ENCODE results near the gene BTN2A1.

The BTN2A1 gene

GRCh38 chr6:26495281-26495680, 37.5 kb downstream of the BTN2A1 start:
- H3K27ac ChIP-seq (ENCODE audit: low read depth, low read length, poor library complexity, severe bottlenecking), result no peak overlapping the region

GRCh38 chr6:26497610-26498009, 39.9 kb downstream of the BTN2A1 start:
- no peak overlapping the region for H3K4me3 ChIP-seq (ENCODE audit: low read depth, low read length, poor library complexity, severe bottlenecking)
- H3F3A ChIP-seq (ENCODE audit: insufficient read depth, low read length), result no peaks in the 10 kb centered on the region
- H3K27ac ChIP-seq (ENCODE audit: low read depth, low read length, poor library complexity, severe bottlenecking), result no peak overlapping the region
- no peaks in the 10 kb centered on the region for H3K9me2 ChIP-seq (ENCODE audit: low read depth, low read length)
- no peaks in the 10 kb centered on the region for H3K27me3 ChIP-seq (ENCODE audit: insufficient read depth, low read length)
- H4K20me1 ChIP-seq (ENCODE audit: insufficient read depth, low read length), result no peaks in the 10 kb centered on the region
- H3K36me3 ChIP-seq (ENCODE audit: insufficient read depth, low read length), result no peaks in the 10 kb centered on the region
- H2AFZ ChIP-seq (ENCODE audit: low read length), result no peak overlapping the region
- no peak overlapping the region for H3K4me2 ChIP-seq (ENCODE audit: low read length)
- H3K79me2 ChIP-seq (ENCODE audit: insufficient read depth, low read length), result no peaks in the 10 kb centered on the region
- TF ChIP-seq CTCF (IDR thresholded peaks at IDR 0.05; ENCODE audit: low read length) (no peak), EZH2 (IDR thresholded peaks at IDR 0.05; ENCODE audit: borderline replicate concordance, low read length) (no peak)
- peaks cover 22% of the 10 kb centered on the region for H3K4me1 ChIP-seq (ENCODE audit: insufficient read depth, low read length, severe bottlenecking)
- no peak overlapping the region for H3K9ac ChIP-seq (ENCODE audit: low read length)
- no peaks in the 10 kb centered on the region for H3K9me3 ChIP-seq (ENCODE audit: low read length)

More at GRCh38 chr6:26495281-26495680, 37.5 kb downstream of the BTN2A1 start:
- H2AFZ ChIP-seq (ENCODE audit: low read length), result no peak overlapping the region
- H3F3A ChIP-seq (ENCODE audit: insufficient read depth, low read length), result no peaks in the 10 kb centered on the region
- no peaks in the 10 kb centered on the region for H3K9me3 ChIP-seq (ENCODE audit: low read length)
- H3K4me2 ChIP-seq (ENCODE audit: low read length), result no peak overlapping the region
- H3K4me3 ChIP-seq (ENCODE audit: low read depth, low read length, poor library complexity, severe bottlenecking), result no peak overlapping the region
- no peaks in the 10 kb centered on the region for H3K9me2 ChIP-seq (ENCODE audit: low read depth, low read length)
- TF ChIP-seq EZH2 (IDR thresholded peaks at IDR 0.05; ENCODE audit: borderline replicate concordance, low read length) (no peak), CTCF (IDR thresholded peaks at IDR 0.05; ENCODE audit: low read length) (no peak)
- H3K9ac ChIP-seq (ENCODE audit: low read length), result no peak overlapping the region
- H3K79me2 ChIP-seq (ENCODE audit: insufficient read depth, low read length), result no peaks in the 10 kb centered on the region
- H3K4me1 ChIP-seq (ENCODE audit: insufficient read depth, low read length, severe bottlenecking), result peaks cover 10% of the 10 kb centered on the region
- H3K36me3 ChIP-seq (ENCODE audit: insufficient read depth, low read length), result no peaks in the 10 kb centered on the region
- H4K20me1 ChIP-seq (ENCODE audit: insufficient read depth, low read length), result no peaks in the 10 kb centered on the region
- no peaks in the 10 kb centered on the region for H3K27me3 ChIP-seq (ENCODE audit: insufficient read depth, low read length)

- Histone ChIP-seq H3F3A (ENCODE audit: insufficient read depth, low read length) (no peaks in the 10 kb centered on the region), H3K4me3 (ENCODE audit: low read depth, low read length, poor library complexity, severe bottlenecking) (no peak within 1 kb of the TSS), H3K9me2 (ENCODE audit: low read depth, low read length) (no peaks in the 10 kb centered on the region), H3K4me2 (ENCODE audit: low read length) (no peak within 1 kb of the TSS), H3K36me3 (ENCODE audit: insufficient read depth, low read length) (no peaks in the 10 kb centered on the region), H4K20me1 (ENCODE audit: insufficient read depth, low read length) (no peaks in the 10 kb centered on the region), H3K9me3 (ENCODE audit: low read length) (no peaks in the 10 kb centered on the region), H3K79me2 (ENCODE audit: insufficient read depth, low read length) (no peaks in the 10 kb centered on the region), H3K27ac (ENCODE audit: low read depth, low read length, poor library complexity, severe bottlenecking) (peak within 1 kb of the TSS; percentile 89), H3K9ac (ENCODE audit: low read length) (no peak within 1 kb of the TSS), H3K27me3 (ENCODE audit: insufficient read depth, low read length) (no peaks in the 10 kb centered on the region), H3K4me1 (ENCODE audit: insufficient read depth, low read length, severe bottlenecking) (peaks cover 30% of the 10 kb centered on the region), H2AFZ (ENCODE audit: low read length) (no peak within 1 kb of the TSS)
- TF ChIP-seq CTCF (IDR thresholded peaks at IDR 0.05; ENCODE audit: low read length), result no peak
- TF ChIP-seq EZH2 (IDR thresholded peaks at IDR 0.05; ENCODE audit: borderline replicate concordance, low read length), result no peak
Observed at GRCh38 chr6:26500102-26500501, 42.3 kb downstream of the BTN2A1 start, which contains the start of gene BTN1A1. Gene BTN1A1, plus strand, starts transcription at chr6:26500303. Its CDS starts 984 bp downstream, at chr6:26501287.

Measured in OCI-LY1 (cell line).